Astrocyte (in vitro differentiated cells and primary cell): Measurements from ENCODE around the gene FBXL7.

Experiments
- CTCF ChIP-seq: IDR thresholded peaks from 2 replicates; pipeline ENCODE4 v1.5.1; 2011; ENCODE audit warnings: low read depth, mild to moderate bottlenecking, inconsistent platforms, low read length, moderate library complexity; ENCODE audit not compliant: insufficient read depth
- EZH2 ChIP-seq: IDR thresholded peaks from 2 replicates; pipeline ENCODE4 v1.6.1; 2012; ENCODE audit warnings: mild to moderate bottlenecking, low read length, inconsistent platforms; ENCODE audit not compliant: insufficient read depth

DNA sequence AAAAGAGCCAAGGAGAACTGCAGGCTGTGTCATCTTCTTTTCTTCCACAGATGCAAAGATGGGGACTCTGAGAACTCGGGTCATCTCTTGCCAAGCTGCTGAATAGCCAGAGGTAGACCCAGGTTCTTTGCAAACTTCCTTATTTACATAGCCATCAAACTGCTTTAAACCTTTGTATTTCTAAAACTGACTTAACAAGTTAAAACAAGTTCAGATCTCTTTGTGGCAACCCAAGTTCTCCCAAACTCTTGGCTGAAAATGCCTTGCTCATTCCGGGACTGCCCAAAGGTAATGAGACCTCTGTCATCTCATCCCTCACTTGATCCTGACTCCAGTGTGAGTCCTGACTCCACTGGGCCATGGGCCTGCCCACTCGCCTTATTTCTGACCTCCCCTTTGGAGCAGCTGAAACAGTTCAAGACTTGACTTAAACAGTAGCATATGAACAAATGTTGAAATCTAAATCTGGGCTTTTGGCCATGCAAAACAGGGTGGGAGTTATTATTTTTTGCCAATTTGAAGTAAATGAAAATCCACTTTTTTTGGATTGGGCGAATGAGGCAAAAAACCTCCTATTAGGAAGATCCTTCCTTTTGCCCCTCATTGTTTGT is 50.6 kb downstream of the FBXL7 start:
- no peak for TF ChIP-seq CTCF
- TF ChIP-seq EZH2 = no peak
